B cell (primary cell): ENCODE results near the gene PLPPR1. TPM values are rescaled to one million over a fixed set of nuclear protein-coding genes. Genes with fewer than 3 reads are reported as not detected.

Source experiments
- ATAC-seq: fragments of 200-7000 bp; cut with Tn5 transposase; one replicate; pipeline ENCODE4 v1.10.0; 2021; ENCODE audit warnings: low read depth, mild to moderate bottlenecking, moderate number of reproducible peaks, moderate library complexity
- CTCF ChIA-PET: fragments of 350-600 bp; sonication (Branson Sonifier 250); formaldehyde crosslinking; loops from one replicate; lab custom pipeline; 2021; ENCODE audit warnings: antibody characterized with exemption, inconsistent platforms; lab: Charles Lee
- POLR2A ChIA-PET: fragments of 350-600 bp; sonication (Branson Sonifier 250); formaldehyde crosslinking; loops from one replicate; lab custom pipeline; 2021; ENCODE audit warnings: antibody characterized with exemption; lab: Charles Lee
- DNase-seq: peaks from one replicate; pipeline ENCODE4 v3.0.0; 2013
- H2AFZ ChIP-seq: 2 replicates; pipeline ENCODE4 v1.6.1; 2012; ENCODE audit warnings: mild to moderate bottlenecking, low read depth, low read length; ENCODE audit not compliant: insufficient read depth, poor library complexity, severe bottlenecking
- H3K27ac ChIP-seq, 2 donors: 1 replicate in 1 of 2; 2 replicates in 1 of 2; pipeline ENCODE4 v1.5.1; 2012 to 2013; ENCODE audit warnings: low read length in 2 of 2, mild to moderate bottlenecking in 2 of 2, moderate library complexity in 1 of 2
- H3K27me3 ChIP-seq, 4 experiments: fragments of 200-600 bp in 1 of 4; sonication (generic) in 1 of 4; replicated peaks in 1 of 4; 1 replicate in 2 of 4; 2 replicates in 2 of 4; pipeline versions ENCODE4 v1.6.1 to v1.7.0; 2013 to 2016; ENCODE audit warnings: low read length in 3 of 4, mild to moderate bottlenecking in 2 of 4, mixed read lengths in 1 of 4, moderate library complexity in 1 of 4; ENCODE audit not compliant: insufficient read depth in 4 of 4, control insufficient read depth in 3 of 4; ENCODE audit errors: control extremely low read depth in 1 of 4
- H3K36me3 ChIP-seq, 2 experiments: replicated peaks in 1 of 2; 1 replicate in 1 of 2; 2 replicates in 1 of 2; pipeline versions ENCODE4 v1.6.1 to v1.7.1; 2013; ENCODE audit warnings: low read length in 1 of 2; ENCODE audit not compliant: insufficient read depth in 2 of 2, control insufficient read depth in 1 of 2; ENCODE audit errors: control extremely low read depth in 1 of 2, extremely low read depth in 1 of 2
- H3K4me1 ChIP-seq, 2 donors: fragments of 200-600 bp in 1 of 2; sonication (generic) in 1 of 2; 1 replicate in 1 of 2; 2 replicates in 1 of 2; pipeline versions ENCODE4 v1.5.1 to v1.6.1; 2013 to 2017; ENCODE audit warnings: low read length in 2 of 2; ENCODE audit not compliant: control insufficient read depth in 2 of 2, insufficient read depth in 2 of 2
- H3K4me2 ChIP-seq: replicated peaks from 2 replicates; pipeline ENCODE3; 2012; ENCODE audit warnings: mild to moderate bottlenecking, low read depth, low read length; ENCODE audit not compliant: poor library complexity, severe bottlenecking
- H3K4me3 ChIP-seq, 5 experiments: fragments of 200-600 bp in 1 of 5; sonication (generic) in 1 of 5; 1 replicate in 3 of 5; 2 replicates in 2 of 5; pipeline versions ENCODE4 v1.5.1 to v1.7.0; 2011 to 2016; ENCODE audit warnings: low read length in 4 of 5, mild to moderate bottlenecking in 4 of 5, low read depth in 2 of 5, control low read depth in 1 of 5, moderate library complexity in 1 of 5; ENCODE audit not compliant: insufficient read depth in 1 of 5; ENCODE audit errors: control extremely low read depth in 1 of 5, extremely low read depth in 1 of 5
- H3K79me2 ChIP-seq: fragments of 200-600 bp; sonication (generic); one replicate; pipeline ENCODE4 v1.6.0; 2016; ENCODE audit warnings: low read length; ENCODE audit not compliant: control insufficient read depth, insufficient read depth
- H3K9ac ChIP-seq: fragments of 200-600 bp; sonication (generic); 2 replicates; pipeline ENCODE4 v1.6.1; 2017; ENCODE audit warnings: mild to moderate bottlenecking, low read length, moderate library complexity
- H3K9me3 ChIP-seq, 3 donors: one replicate each; pipeline versions ENCODE4 v1.6.1 to v1.7.1; 2013; ENCODE audit warnings: low read length in 2 of 3; ENCODE audit not compliant: control insufficient read depth in 2 of 3, insufficient read depth in 1 of 3; ENCODE audit errors: control extremely low read depth in 1 of 3
- H4K20me1 ChIP-seq: 2 replicates; pipeline ENCODE4 v1.6.0; 2012; ENCODE audit warnings: mild to moderate bottlenecking, low read length; ENCODE audit not compliant: insufficient read depth, control insufficient read depth, poor library complexity, severe bottlenecking
- H3K27ac Mint-ChIP-seq: one replicate; pipeline ENCODE4 v1.8.0; 2021; ENCODE audit warnings: mixed read lengths
- H3K27me3 Mint-ChIP-seq: one replicate; pipeline ENCODE4 v1.8.0; 2021; ENCODE audit warnings: mixed read lengths
- H3K4me1 Mint-ChIP-seq: one replicate; pipeline ENCODE4 v1.8.0; 2021; ENCODE audit warnings: mixed read lengths
- H3K4me3 Mint-ChIP-seq: one replicate; pipeline ENCODE4 v1.8.0; 2021; ENCODE audit warnings: mixed read lengths
- H3K9me3 Mint-ChIP-seq: one replicate; pipeline ENCODE4 v1.8.0; 2022; ENCODE audit warnings: mixed read lengths; ENCODE audit not compliant: insufficient read depth
- EZH2 ChIP-seq: IDR thresholded peaks from 2 replicates; pipeline ENCODE4 v1.6.1; 2012; ENCODE audit warnings: borderline replicate concordance, low read depth, mild to moderate bottlenecking, moderate library complexity, low read length; ENCODE audit not compliant: insufficient read depth, poor library complexity, severe bottlenecking
- WGBS: methylation state at CpG from one replicate; pipeline ENCODE4 v1.1.5; 2013; ENCODE audit warnings: missing lambda C conversion rate; ENCODE audit not compliant: insufficient coverage; 5-methylcytosine and 5-hydroxymethylcytosine counted together
- intact Hi-C: fragments of 100-400 bp; cut with micrococcal nuclease; formaldehyde crosslinking; loops from one replicate; pipeline ENCODE4 v1.10.0; 2022
- polyA plus RNA-seq: library from polyadenylated mRNA; depleted of rRNA; stranded (reverse); fragments of >200 nt; gene quantifications from 2 replicates; pipeline ENCODE4 v1.2.3, GENCODE V29; 2012
- total RNA-seq, 2 donors: library from RNA; stranded (reverse); fragments of 120-200 nt in 1 of 2; gene quantifications; 1 replicate in 1 of 2; 2 replicates in 1 of 2; pipeline versions ENCODE4 v1.2.3 to v1.2.4, GENCODE V29; 2013 to 2022
- TF ChIP-seq, protein P1 (sequence below): fragments of 200-600 bp; IDR thresholded peaks from one replicate; pipeline ENCODE4 v1.8.0; 2022; ENCODE audit warnings: antibody characterized with exemption, mild to moderate bottlenecking

PLPPR1 gene
- total and polyA plus RNA-seq, 2 donors (not counting 1 experiment from before 2014, with no cell fraction given), result not detected

DNA sequence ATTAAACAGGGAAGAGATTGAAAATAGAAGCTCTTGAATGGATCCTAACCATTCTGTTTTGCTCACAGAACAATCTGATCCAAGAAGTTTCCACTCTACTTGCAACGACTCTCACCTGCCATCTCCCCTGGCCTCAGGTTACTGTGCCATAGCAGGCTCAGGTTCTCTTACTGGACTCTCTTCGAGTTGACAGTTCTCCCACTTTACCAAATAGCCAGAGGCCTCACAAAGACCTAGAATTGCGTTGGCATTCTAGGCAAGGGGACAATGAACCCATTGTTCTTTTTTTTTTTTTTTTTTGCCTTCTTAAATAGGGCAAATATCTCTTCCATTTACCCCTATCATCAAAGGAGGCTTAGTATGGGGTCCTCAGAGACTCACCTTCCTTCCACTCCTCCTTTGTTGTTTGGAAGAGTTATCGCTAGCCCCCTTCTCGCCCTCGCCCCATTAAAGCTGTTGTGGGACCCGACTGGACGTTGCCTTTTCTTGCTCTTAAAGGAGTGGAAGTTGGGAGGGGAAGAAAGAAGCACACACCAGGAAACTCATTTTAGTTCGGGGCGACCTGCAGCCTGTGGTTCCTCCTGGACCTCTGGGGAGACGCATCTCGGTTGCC lies 688 bp upstream of the PLPPR1 start:
- Histone ChIP-seq H2AFZ (no peak overlapping the region), H3K36me3 (no peaks in the 10 kb centered on the region), H3K9ac (no peak overlapping the region), H4K20me1 (no peaks in the 10 kb centered on the region), H3K4me2 (no peak overlapping the region), H3K9me3 (peaks cover 0 to 16% (median 0%) of the 10 kb centered on the region in 3 donors), H3K79me2 (no peaks in the 10 kb centered on the region), H3K27me3 (peaks cover 0 to 26% (median 8%) of the 10 kb centered on the region in 4 experiments), H3K4me3 (no peak overlapping the region), H3K27ac (no peak overlapping the region), H3K4me1 (no peaks in the 10 kb centered on the region)
- Mint-ChIP-seq H3K4me3 (no peak overlapping the region), H3K9me3 (no peaks in the 10 kb centered on the region), H3K27ac (no peak overlapping the region), H3K27me3 (peaks cover 57% of the 10 kb centered on the region), H3K4me1 (no peaks in the 10 kb centered on the region)
- TF ChIP-seq, protein P1, sequence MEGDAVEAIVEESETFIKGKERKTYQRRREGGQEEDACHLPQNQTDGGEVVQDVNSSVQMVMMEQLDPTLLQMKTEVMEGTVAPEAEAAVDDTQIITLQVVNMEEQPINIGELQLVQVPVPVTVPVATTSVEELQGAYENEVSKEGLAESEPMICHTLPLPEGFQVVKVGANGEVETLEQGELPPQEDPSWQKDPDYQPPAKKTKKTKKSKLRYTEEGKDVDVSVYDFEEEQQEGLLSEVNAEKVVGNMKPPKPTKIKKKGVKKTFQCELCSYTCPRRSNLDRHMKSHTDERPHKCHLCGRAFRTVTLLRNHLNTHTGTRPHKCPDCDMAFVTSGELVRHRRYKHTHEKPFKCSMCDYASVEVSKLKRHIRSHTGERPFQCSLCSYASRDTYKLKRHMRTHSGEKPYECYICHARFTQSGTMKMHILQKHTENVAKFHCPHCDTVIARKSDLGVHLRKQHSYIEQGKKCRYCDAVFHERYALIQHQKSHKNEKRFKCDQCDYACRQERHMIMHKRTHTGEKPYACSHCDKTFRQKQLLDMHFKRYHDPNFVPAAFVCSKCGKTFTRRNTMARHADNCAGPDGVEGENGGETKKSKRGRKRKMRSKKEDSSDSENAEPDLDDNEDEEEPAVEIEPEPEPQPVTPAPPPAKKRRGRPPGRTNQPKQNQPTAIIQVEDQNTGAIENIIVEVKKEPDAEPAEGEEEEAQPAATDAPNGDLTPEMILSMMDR, result no peak
- no peak for TF ChIP-seq EZH2
- CTCF ChIA-PET, result no interaction called here
- POLR2A ChIA-PET, result no interaction called here
- intact Hi-C loops, result no loop called here
- DNase-seq, result no peak
- WGBS, result 22% methylated on average over 8 of the region's 12 CpGs
- no peak for ATAC-seq

DNA sequence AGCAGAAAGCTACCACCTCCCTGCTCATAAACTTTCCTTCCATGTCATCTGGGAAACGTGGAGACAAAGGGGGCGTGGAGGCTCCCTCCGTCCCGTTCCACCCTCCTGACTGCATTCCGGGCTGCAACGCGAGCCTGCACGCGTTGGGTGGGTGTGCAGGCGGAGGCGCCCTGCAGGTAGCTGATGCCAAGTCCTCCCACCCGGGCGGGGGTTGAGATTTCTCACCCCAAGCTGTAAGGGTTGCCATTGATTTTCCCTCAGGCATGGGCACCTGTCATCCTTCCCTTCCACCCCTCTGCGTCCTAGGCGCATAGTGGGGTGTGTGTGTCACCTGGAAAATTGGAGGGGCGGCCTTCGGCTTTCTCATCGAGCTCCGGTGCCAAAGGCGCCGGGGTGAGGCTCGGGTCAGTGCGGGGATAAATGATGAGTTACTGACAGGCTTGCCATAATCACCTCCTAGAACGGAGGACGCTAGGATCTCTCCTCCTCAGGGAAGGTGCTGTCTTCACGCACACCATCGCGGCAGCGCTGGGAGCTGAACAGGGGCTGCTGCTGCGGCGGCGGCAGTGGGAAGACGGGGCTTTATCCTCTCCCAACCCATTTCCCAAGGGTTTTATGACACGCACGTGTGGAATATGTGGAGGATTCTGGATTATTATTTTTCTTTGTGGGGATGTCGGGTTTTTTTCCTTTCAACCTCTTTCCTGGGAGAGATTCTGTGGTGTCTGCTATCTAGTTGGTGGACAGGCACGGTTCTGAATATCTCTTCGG lies 973 bp downstream of the PLPPR1 start:
- no peak overlapping the region for H3K27ac Mint-ChIP-seq
- no peak overlapping the region for H2AFZ ChIP-seq
- peaks cover 63% of the 10 kb centered on the region for H3K27me3 Mint-ChIP-seq
- peaks cover 0 to 16% (median 0%) of the 10 kb centered on the region in 3 donors for H3K9me3 ChIP-seq
- H3K9me3 Mint-ChIP-seq, result no peaks in the 10 kb centered on the region
- H3K27ac ChIP-seq, result no peak overlapping the region
- H3K36me3 ChIP-seq, result no peaks in the 10 kb centered on the region
- H3K4me3 Mint-ChIP-seq, result no peak overlapping the region
- no peaks in the 10 kb centered on the region for H3K4me1 ChIP-seq
- no peak for DNase-seq
- no peak overlapping the region for H3K4me2 ChIP-seq
- CTCF ChIA-PET, result no interaction called here
- no peak for ATAC-seq
- intact Hi-C loops, result no loop called here
- TF ChIP-seq, protein P1, result no peak
- TF ChIP-seq EZH2, result no peak
- no peak overlapping the region for H3K4me3 ChIP-seq
- H3K9ac ChIP-seq, result no peak overlapping the region
- 13% methylated on average over 20 of the region's 38 CpGs for WGBS
- no peaks in the 10 kb centered on the region for H4K20me1 ChIP-seq
- peaks cover 0 to 26% (median 8%) of the 10 kb centered on the region in 4 experiments for H3K27me3 ChIP-seq
- H3K4me1 Mint-ChIP-seq, result no peaks in the 10 kb centered on the region
- H3K79me2 ChIP-seq, result no peaks in the 10 kb centered on the region
- POLR2A ChIA-PET, result no interaction called here
